T-helper 2 cell treated with Interferon-gamma antibody and Interleukin-4, amounts not matched to agents 5 μg/mL and 100 μg/mL, for 36 hours (primary cell): ENCODE results near the gene ADARB1.
"Not testable (repeated sequence)": the region's sequence is repeated elsewhere in the genome, so short reads cannot be mapped to it uniquely, and the experiment has no call there.

Source experiments
- DNase-seq: peaks from one replicate; pipeline ENCODE4 v3.0.0; 2021; ENCODE audit warnings: low spot score
- H3K27ac Mint-ChIP-seq: one replicate; pipeline ENCODE4 v1.8.0; 2021; ENCODE audit warnings: mild to moderate bottlenecking, mixed read lengths
- H3K27me3 Mint-ChIP-seq: one replicate; pipeline ENCODE4 v1.8.0; 2021; ENCODE audit warnings: low read depth, mixed read lengths
- H3K36me3 Mint-ChIP-seq: one replicate; pipeline ENCODE4 v1.8.0; 2021; ENCODE audit warnings: low read depth, mixed read lengths
- H3K4me1 Mint-ChIP-seq: one replicate; pipeline ENCODE4 v1.8.0; 2021; ENCODE audit warnings: low read depth, mixed read lengths
- H3K4me3 Mint-ChIP-seq: one replicate; pipeline ENCODE4 v1.8.0; 2022; ENCODE audit warnings: mild to moderate bottlenecking, moderate library complexity, mixed read lengths
- H3K9me3 Mint-ChIP-seq: one replicate; pipeline ENCODE4 v1.8.0; 2021; ENCODE audit warnings: mixed read lengths

Gene ADARB1

DNA sequence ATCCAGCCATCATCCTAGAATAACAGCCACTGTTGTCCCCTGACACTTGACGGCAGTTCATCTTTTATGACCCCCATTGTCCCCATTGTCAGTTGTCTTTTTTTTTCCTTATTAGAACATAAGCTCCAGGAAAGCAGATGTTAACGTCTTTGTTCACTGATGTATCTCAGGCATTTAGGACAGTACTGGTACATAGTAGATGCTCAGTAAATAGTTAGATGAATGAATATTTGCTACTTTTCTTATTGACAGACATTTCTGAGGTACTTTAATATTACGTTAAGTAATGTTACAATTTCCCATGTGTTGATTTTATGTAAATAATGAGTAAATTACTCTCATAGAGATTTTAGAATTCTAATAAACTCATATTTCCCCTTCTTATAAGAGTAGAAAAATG is 69.5 kb downstream of the ADARB1 start:
- peaks cover 8% of the 10 kb centered on the region for H3K4me1 Mint-ChIP-seq
- no peak overlapping the region for H3K27ac Mint-ChIP-seq
- no peak overlapping the region for H3K4me3 Mint-ChIP-seq
- H3K27me3 Mint-ChIP-seq, result no peaks in the 10 kb centered on the region
- no peaks in the 10 kb centered on the region for H3K9me3 Mint-ChIP-seq
- no peak for DNase-seq
- H3K36me3 Mint-ChIP-seq, result peaks cover 8% of the 10 kb centered on the region

DNA sequence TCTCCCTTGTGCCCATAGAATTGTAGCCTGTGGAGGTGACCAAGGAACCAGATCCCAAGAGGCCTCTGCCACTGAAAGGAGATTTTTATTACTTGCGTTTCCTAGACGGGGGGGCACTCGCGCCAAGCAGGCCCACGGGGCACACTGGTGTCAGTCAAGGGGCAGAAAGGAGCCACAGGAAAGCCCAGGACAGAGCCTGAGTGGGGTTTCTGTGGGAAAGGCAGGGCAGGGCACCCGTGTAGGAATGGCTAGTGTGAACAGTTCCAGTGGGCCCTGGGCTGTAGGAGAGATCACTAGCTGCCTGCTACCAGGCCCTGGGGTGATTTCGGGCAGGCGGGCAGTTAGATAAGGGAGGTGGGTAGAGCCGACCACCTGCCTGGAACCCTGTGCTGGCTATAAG is 70.8 kb downstream of the ADARB1 start:
- H3K27me3 Mint-ChIP-seq, result no peaks in the 10 kb centered on the region
- H3K4me3 Mint-ChIP-seq, result no peak overlapping the region
- peaks cover 3% of the 10 kb centered on the region for H3K4me1 Mint-ChIP-seq
- no peak overlapping the region for H3K27ac Mint-ChIP-seq
- H3K36me3 Mint-ChIP-seq, result peaks cover 8% of the 10 kb centered on the region
- no peaks in the 10 kb centered on the region for H3K9me3 Mint-ChIP-seq
- DNase-seq, result no peak

DNA sequence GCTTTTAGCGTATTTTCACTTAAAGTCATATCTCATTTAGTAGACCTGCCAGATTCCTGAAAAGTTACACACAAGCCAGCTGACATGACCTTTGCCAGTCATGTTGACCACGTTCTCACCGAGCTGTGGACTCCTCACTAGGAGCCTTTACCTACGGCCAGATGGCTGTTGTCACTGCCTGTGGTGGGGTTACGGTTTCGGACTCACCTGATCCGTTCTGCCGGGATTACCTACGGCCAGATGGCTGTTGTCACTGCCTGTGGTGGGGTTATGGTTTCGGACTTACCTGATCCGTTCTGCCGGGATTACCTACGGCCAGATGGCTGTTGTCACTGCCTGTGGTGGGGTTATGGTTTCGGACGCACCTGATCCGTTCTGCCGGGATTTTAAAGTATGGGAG is 71.5 kb downstream of the ADARB1 start:
- not testable (repeated sequence) for H3K9me3 Mint-ChIP-seq, H3K27ac Mint-ChIP-seq, H3K36me3 Mint-ChIP-seq, H3K27me3 Mint-ChIP-seq, H3K4me3 Mint-ChIP-seq, H3K4me1 Mint-ChIP-seq, DNase-seq

DNA sequence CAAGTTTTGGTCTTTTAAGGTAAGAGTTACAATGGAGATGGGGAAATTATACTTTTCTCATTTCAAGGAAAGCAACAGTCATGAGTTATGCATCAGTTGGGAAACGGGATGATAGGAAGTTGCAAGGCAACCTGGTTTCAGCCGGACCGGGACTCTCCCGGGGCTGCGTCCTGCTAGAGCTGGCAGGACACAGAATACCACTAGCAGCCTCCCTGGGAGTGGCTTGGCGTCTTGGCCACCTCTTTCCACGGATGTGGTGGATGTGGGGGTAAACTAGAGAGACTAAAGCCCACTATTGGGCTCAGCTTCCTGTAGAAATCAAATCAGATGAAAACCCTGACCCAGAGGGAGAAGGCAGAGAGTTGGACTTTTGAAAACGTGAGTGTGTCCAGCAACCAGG is 71.9 kb downstream of the ADARB1 start:
- Mint-ChIP-seq H3K27me3 (no peaks in the 10 kb centered on the region), H3K9me3 (no peaks in the 10 kb centered on the region), H3K4me3 (no peak overlapping the region), H3K27ac (no peak overlapping the region), H3K4me1 (peaks cover 7% of the 10 kb centered on the region), H3K36me3 (peaks cover 8% of the 10 kb centered on the region)
- no peak for DNase-seq

DNA sequence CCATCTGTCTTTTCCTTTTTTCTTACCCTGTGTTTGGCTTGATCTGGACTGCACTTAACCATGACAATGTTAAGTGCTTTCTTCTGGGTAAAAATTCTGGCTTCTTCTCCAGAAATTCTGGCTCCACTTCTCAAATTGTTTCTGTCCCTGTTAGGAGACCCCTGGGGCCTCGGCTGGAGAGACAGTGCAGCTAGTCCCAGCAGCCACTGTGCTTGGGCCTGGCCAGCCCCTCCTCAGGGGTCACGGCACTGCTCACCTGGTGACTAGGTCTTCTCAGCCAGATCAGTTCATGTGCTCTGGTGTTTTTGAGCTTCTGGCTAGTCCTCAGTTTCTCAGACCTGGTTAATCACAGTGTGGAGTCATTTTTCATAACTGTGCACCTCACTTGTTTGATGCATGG is 72.4 kb downstream of the ADARB1 start:
- peaks cover 12% of the 10 kb centered on the region for H3K4me1 Mint-ChIP-seq
- no peaks in the 10 kb centered on the region for H3K9me3 Mint-ChIP-seq
- H3K36me3 Mint-ChIP-seq, result peaks cover 8% of the 10 kb centered on the region
- no peak overlapping the region for H3K4me3 Mint-ChIP-seq
- DNase-seq, result no peak
- no peaks in the 10 kb centered on the region for H3K27me3 Mint-ChIP-seq
- no peak overlapping the region for H3K27ac Mint-ChIP-seq

DNA sequence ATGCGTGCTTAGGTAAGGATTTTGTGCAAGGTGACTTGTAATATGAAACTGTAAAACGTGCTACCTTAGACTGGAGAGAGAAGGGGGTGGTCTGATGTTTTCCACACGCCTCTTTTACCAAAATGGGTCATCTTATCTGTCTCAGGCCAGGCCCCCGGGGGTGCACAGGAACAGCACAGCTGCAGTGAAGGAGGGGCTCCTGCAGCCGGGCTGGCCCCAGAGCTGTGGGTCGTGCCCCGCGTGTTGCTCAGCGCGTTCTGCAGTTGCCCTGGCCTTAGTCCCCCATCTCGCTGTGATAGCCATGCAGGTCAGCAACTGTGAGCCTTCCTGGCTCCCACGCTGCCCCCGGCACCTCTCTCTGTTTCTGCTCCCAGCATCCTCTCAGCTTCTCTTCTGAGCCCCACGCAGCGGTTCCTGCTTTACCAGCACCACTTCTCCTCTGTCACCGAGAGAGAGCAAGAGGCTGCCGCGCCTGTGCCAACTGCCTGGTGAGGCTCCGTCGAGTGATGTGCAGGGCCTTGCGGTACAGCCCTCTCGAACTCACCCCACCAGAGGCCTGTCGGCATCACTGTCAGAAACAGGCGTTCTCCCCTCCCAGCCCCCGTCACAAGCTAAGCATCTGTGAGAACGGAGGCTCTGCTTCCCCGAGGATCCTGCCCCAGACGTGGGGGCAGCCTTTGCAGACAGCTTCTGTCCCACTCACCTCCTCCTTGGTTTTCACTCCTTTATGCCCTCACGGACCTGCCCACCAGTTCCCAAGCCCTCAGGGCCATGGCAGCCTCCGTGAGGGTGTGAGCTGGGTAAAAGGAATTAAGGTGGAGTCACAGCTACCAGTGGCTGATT is 73.3 kb downstream of the ADARB1 start:
- Mint-ChIP-seq H3K4me3 (no peak overlapping the region), H3K27ac (no peak overlapping the region), H3K4me1 (peaks cover 20% of the 10 kb centered on the region), H3K9me3 (no peaks in the 10 kb centered on the region), H3K27me3 (no peaks in the 10 kb centered on the region), H3K36me3 (peaks cover 6% of the 10 kb centered on the region)
- no peak for DNase-seq

DNA sequence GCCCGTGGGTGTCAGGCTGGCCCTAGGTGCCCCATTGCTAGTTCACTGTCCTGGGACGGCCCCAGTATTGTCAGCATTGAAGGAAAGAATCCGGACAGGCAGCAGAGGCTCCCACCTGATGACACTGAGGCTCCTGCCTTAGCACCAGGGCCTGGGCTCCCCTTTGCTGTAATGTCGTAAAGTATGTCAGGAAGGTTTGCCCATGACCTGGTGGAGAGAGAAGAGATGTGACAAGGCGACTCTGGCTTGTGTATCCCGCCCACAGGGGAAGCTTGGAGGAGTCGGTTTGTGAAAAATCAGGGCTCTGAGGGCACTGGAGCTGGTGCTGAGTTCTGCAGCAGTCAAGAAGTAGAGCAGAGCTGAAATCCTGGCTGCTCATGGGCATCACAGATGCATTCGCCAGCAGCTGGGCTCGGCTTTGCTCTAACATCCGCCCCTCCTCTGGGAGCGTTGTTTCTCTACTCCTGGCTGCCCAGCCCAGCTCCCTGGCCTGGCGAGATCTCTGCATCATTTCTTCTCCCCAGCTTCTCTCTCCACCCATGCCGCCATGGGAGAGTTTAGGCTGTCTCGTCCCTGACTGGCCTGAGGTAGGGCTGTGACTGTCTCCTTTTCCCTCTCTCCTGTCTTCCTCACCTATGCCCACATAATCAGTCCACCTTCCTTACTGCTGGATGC is 74.1 kb downstream of the ADARB1 start:
- H3K4me3 Mint-ChIP-seq, result no peak overlapping the region
- H3K36me3 Mint-ChIP-seq, result peaks cover 6% of the 10 kb centered on the region
- peaks cover 22% of the 10 kb centered on the region for H3K4me1 Mint-ChIP-seq
- no peaks in the 10 kb centered on the region for H3K27me3 Mint-ChIP-seq
- H3K9me3 Mint-ChIP-seq, result no peaks in the 10 kb centered on the region
- no peak for DNase-seq
- no peak overlapping the region for H3K27ac Mint-ChIP-seq

DNA sequence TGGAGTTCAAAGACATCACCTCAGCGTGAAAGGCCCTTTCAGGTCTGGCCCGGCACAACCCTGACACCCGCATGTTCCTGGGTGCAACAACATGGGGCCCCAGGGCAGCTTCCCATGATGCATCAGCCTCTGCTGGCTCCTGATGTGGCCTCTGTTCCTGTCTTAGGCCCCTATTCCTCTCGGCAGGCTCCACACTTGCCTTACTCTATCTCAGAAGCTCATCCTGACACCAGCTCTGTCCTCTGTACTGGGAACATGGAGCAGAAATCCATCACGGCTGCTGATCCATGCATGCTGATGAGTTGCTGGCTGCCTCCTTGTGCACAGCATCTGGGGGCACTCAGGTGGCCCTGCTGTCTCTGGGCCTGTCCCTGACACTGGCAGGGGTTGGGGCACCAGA is 74.6 kb downstream of the ADARB1 start:
- no peak overlapping the region for H3K27ac Mint-ChIP-seq
- H3K4me3 Mint-ChIP-seq, result no peak overlapping the region
- no peak for DNase-seq
- no peaks in the 10 kb centered on the region for H3K27me3 Mint-ChIP-seq
- peaks cover 6% of the 10 kb centered on the region for H3K36me3 Mint-ChIP-seq
- H3K4me1 Mint-ChIP-seq, result peaks cover 26% of the 10 kb centered on the region
- no peaks in the 10 kb centered on the region for H3K9me3 Mint-ChIP-seq

DNA sequence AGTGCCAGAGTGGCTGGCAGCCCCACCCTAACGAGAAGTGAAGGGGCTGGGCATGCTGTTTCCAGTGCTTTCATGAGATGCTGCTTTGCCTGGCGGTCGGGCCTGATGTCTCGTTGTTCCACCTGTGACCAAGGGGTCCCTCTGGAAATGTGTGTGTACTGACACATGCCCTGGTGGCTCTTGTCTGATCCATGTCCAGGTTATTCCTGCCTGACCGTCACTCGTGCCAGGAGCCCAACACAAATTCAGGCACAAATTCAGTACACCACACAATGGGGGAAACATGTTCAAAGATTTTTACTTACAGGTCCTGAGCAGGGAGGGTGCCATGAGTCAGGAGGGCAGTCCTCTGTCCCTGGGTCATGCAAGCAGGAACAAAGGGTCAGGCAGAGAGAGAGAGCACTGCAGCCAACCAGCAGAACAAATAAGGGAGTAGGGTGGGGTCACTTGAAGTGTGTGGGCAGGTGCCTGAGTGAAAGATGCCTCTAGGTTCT is 76.3 kb downstream of the ADARB1 start:
- Mint-ChIP-seq H3K27me3 (no peaks in the 10 kb centered on the region), H3K9me3 (no peaks in the 10 kb centered on the region), H3K4me1 (peaks cover 40% of the 10 kb centered on the region), H3K4me3 (no peak overlapping the region), H3K27ac (peak overlapping the region; percentile 51), H3K36me3 (peaks cover 13% of the 10 kb centered on the region)
- DNase-seq, result no peak

DNA sequence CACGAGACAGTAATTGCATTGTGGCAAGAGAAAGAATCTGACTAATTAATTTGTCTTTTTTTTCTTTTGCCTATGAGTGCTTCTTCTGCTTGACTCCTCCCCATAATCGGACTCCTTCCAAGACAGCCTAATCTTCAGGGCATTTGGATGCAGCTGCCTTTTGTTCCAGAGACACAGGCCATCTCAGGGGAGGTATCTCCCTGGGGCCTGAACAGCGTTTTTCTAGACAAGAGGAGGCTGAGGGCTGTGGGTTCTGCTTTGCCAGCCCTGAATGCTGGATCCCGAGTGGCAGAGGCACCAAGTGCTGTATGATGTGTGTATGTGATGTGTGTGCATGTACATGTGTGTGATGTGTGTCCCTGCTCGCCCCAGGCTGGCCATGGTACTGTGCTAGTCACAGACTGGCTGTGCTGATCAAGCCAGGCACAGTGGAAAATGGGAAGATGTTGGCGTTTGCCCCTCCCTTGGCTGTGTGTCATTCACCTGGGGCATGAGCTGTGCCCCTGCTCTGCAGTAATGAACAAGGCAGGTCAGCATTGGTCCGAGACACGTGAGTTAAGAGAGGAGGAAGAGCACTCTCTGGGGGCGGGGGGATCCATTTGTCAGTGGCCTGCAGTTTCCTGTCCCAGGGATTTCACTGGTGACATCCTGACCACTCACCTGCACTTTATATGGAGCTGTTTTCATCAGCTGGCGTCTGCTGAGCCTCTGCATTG is 77.2 kb downstream of the ADARB1 start:
- DNase-seq, result no peak
- Mint-ChIP-seq H3K27ac (peak overlapping the region; percentile 80), H3K9me3 (no peaks in the 10 kb centered on the region), H3K4me3 (peak overlapping the region; percentile 89), H3K36me3 (peaks cover 18% of the 10 kb centered on the region), H3K27me3 (no peaks in the 10 kb centered on the region), H3K4me1 (peaks cover 40% of the 10 kb centered on the region)

DNA sequence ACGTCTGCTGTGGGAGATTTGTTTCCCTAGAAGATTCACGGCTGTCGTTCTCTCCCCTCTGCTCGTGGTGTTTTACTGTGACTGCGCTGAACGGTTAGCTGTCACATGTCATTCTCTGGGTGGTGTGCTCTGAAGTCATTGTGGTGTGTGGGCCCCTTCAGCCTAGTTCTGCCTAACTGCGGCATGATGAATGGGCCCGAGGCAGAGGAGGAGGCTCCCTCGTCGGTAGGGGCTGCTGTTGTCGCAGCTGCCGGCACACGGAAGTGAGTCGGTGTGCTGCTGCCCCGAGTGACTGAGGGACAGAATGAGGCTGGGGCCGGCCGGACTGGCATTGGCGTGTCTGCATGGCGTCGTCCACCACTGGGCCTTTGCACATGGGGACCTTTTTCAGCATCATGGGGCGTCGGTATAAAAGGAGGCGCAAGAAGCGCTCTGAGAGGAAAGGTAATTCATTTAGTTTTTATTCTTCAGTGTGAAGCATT is 77.9 kb downstream of the ADARB1 start:
- Mint-ChIP-seq H3K4me3 (peak overlapping the region; percentile 89), H3K9me3 (no peaks in the 10 kb centered on the region), H3K27me3 (no peaks in the 10 kb centered on the region), H3K36me3 (peaks cover 19% of the 10 kb centered on the region), H3K4me1 (peaks cover 40% of the 10 kb centered on the region), H3K27ac (peak overlapping the region; percentile 80)
- peak; percentile 81 for DNase-seq

DNA sequence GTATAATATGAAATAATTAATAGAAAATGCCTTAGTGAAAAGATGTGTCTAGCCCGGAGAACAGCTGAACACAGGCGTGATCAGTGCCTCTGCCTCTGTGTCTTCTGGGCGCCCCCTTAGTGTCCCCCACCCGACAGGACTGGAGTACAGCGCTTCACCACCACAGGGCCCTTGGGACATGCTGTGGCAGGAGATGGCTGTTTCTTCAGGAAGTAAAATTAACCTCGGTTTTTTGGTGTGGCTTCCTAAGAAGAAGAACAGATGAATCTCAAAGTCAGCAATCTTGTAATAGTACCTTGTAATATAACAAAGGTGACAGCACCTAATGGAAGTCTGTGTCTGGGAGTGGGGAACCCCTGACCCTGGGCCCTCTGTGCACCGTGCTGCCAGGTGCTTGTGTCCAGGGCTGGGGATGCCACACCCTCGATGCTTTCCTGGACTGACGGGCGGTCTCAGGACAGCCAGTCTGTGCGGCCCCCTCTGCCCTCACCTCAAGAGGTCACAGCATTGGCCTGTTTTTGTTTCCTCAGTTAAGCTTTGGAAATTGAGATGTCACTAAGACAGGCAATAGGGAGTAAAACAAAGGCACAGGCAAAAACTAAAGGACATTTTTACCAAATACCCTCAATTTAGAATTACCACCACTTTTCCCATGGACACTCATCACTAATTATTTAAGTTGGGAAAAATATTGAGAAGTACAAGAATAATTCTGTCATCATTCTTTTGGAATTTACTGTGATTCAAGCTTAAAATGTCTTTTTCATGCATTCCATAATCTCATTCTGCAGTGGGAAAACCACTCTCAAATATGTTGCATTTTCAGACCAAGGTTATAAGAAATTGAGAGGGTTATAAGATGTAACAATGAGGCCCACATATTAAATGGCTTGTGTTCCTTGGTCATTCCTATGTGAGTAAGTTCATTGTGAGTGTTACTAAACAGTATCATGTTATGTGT is 79.3 kb downstream of the ADARB1 start:
- Mint-ChIP-seq H3K27ac (peak overlapping the region; percentile 80), H3K9me3 (no peaks in the 10 kb centered on the region), H3K27me3 (no peaks in the 10 kb centered on the region), H3K36me3 (peaks cover 16% of the 10 kb centered on the region), H3K4me3 (peak overlapping the region; percentile 89), H3K4me1 (peaks cover 41% of the 10 kb centered on the region)
- DNase-seq, result no peak
